C4-2B (cell line): ENCODE results near the gene DIAPH2.

Experiments
- H3K27ac ChIP-seq: fragments of 450-650 bp; 2 replicates; pipeline ENCODE4 v1.5.1; 2017
- CTCF ChIP-seq: fragments of 450-650 bp; conservative IDR thresholded peaks from 2 replicates; pipeline ENCODE4 v1.5.1; 2017; ENCODE audit warnings: mild to moderate bottlenecking
- ZFX ChIP-seq: fragments of 450-650 bp; IDR thresholded peaks from 2 replicates; pipeline ENCODE4 v1.6.1; 2017

DIAPH2 gene

DNA sequence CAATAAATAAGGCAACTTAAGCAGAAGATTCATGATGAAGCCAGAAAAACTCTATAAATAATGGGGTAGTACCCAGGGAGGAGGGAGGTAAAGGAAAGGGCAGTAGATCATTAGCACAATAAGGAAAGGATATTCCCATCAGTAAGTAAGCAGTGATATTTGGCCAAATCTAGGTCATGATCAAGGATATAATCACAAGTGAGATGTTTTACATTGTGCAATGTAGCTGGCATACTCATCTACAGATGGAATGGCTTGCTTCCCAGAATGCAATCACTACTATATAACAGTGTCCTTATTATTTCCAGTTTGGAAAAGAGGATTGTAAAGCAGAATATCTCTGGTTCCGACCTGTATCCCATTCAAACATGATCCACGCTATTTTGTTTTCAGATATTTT is 682.5 kb downstream of the DIAPH2 start:
- no peak overlapping the region for H3K27ac ChIP-seq
- TF ChIP-seq ZFX: no peak
- TF ChIP-seq CTCF: no peak

DNA sequence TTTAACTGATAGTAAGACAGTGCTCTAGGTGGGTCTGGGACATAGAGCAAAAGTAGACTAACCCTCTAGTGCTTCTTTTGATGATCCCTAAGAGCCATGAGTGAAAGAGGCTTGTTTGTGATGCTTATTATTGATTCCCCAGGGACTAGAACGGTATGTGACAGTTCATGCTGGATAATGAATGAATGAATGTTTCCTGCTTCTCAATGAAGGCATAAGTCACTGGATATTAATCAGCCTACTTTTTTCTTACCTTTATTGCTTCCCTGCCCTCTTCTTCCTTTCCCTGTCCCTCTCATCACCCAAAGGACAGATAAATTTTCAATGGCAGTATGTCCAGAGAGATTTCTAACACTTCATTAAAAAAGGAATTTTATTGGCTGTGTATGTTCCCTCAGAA is 685.3 kb downstream of the DIAPH2 start:
- TF ChIP-seq CTCF (no peak), ZFX (no peak)
- H3K27ac ChIP-seq: no peak overlapping the region

- TF ChIP-seq ZFX (no peak), CTCF (no peak)
- no peak overlapping the region for H3K27ac ChIP-seq
Measured at GRCh38 chrX:97372001-97372766, 687.5 kb downstream of the DIAPH2 start.

- TF ChIP-seq ZFX (no peak), CTCF (no peak)
- H3K27ac ChIP-seq: no peak overlapping the region
Measured at GRCh38 chrX:97374266-97374665, 689.6 kb downstream of the DIAPH2 start.

GRCh38 chrX:97380200-97380599 is 695.6 kb downstream of the DIAPH2 start:
- no peak for TF ChIP-seq ZFX
- no peak for TF ChIP-seq CTCF
- no peak overlapping the region for H3K27ac ChIP-seq

GRCh38 chrX:97384685-97385084 is 700.0 kb downstream of the DIAPH2 start:
- H3K27ac ChIP-seq: no peak overlapping the region
- no peak for TF ChIP-seq CTCF
- TF ChIP-seq ZFX: no peak

GRCh38 chrX:97387004-97387403 is 702.4 kb downstream of the DIAPH2 start:
- no peak for TF ChIP-seq ZFX
- no peak for TF ChIP-seq CTCF
- no peak overlapping the region for H3K27ac ChIP-seq
